ENCODE data around the gene PSMB11.
"Not testable (repeated sequence)": the region's sequence is repeated elsewhere in the genome, so short reads cannot be mapped to it uniquely, and the experiment has no call there.

The PSMB11 gene

DNA sequence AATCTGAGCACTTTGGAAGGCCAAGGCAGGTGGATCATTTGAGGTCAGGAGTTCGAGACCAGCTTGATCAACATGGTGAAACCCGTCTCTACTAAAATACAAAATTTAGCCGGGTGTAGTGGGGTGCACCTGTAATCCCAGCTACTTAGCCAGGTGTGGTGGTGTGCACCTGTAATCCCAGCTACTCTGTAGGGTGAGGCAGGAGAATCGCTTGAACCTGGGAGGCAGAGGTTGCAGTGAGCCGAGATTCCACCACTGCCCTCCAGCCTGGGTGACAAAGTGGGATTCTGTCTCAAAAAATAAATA, 28.3 kb upstream of the PSMB11 start:
- not testable (repeated sequence) for DNase-seq

DNA sequence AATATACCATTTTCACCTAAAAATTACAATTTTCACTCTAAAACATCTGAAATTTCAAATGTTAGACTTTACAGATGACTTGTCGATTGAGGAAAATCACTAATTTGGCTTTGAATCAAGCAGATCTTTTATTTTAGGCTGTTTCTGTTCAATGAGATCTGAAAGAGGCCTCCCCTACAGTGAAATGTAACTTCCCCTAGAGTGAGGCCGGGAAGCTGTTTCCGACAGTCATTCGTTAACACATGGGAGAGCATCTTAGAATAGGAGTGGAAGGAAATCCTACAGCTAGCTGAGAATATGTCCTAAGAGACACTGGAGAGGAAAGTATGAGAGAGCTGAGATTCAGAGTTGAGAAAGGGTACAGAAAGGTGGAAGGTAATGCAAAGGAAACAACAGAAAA, 26.4 kb upstream of the PSMB11 start:
- DNase-seq, result no peak

DNA sequence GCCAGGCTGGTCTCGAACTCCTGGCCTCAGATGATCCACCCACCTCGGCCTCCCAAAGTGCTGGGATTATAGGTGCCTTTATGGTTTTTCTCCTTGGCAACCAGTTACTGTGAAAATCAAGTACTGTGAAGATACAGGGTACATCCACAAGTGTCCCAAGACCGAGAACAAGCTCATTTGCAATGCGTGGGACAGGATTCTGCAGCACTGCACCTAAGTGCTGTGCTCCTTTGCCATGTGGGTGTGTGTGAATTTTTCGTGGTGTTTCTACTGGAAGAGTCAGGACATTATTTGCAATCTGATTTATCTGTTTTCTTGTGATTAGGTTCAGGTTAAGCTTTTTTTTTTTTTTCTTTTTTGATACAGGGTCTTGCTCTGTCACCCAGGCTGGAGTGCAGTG, 24.9 kb upstream of the PSMB11 start:
- DNase-seq, result no peak

DNA sequence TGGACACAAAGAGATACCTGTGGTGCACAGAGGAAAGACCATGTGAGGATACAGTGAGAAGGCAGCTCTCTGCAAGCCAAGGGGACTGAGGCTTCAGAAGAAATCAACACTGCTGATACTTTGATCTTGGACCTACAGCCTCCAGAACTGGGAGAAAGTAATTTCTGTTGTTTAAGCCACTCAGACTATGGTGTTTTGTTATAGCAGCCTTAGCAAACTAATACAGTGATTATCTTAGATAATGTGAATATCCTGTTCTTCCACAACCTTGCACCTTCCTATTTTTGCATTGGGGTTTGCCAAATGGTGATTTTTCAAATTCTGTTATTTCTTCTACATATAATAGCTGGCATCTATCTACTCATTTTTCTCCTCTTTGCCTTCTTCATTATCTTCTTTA, 23.9 kb upstream of the PSMB11 start:
- DNase-seq, result no peak

DNA sequence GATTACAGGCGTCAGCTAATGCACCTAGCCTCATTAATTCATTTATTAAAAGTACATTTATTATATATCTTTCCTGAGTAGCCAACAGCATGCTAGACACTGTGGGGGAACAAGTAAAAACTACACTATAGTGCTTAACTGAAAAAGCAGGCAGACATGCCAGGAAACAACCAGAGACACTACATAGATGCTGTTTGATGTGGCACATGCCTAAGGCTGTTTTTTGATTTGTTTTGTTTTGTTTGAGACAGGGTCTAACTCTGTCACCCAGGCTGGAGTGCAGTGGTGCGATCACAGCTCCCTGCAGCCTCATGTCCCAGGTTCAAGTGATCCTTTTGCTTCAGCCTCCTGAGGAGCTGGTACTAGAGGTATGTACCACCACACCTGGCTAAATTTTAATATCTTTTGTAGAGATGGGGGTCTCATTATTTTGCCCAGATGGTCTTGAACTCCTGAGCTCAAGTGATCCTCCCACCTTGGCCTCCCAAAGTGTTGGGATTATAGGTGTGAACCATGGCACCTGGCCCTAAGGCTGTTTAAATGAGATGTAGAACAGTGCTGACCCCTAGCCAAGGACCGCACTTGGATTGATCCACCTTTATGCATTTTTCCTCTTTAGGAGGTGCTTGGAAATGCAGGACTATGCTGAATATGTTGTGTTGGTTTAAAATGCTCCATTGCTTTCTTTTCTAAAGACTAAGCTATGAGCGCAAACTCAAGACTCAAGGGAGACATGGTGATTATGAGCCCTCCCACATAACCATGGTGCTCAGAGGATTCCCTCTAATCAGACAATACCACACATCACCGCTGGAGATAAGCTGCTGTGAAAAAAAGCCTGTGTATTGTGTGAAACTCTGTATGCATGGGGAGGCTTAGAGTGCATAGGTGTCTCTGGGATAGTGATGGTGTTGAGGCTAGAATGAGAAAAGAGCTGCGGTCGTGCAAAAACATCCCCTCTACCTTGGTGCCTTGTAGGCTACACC, 21.6 kb upstream of the PSMB11 start:
- DNase-seq, result no peak

DNA sequence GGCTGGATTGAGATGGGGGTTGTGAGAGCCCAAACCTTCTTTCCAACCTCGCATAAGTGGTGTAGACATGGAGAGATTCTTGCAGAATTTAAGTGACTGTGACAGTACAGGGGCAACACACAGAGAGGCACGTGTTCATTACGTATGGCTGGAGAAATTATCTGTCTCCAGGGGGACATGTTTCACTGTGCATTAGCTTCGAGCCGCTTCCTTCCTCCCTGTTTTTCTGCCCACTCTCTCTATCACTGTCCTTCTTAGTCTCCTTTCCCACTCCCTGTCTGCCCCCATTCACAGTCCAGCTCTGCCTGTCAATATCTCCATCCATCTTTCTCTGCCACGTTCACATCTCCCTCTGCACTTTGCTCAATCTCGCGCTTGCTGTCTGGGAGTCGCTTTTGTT, 20.6 kb upstream of the PSMB11 start:
- no peak for DNase-seq

DNA sequence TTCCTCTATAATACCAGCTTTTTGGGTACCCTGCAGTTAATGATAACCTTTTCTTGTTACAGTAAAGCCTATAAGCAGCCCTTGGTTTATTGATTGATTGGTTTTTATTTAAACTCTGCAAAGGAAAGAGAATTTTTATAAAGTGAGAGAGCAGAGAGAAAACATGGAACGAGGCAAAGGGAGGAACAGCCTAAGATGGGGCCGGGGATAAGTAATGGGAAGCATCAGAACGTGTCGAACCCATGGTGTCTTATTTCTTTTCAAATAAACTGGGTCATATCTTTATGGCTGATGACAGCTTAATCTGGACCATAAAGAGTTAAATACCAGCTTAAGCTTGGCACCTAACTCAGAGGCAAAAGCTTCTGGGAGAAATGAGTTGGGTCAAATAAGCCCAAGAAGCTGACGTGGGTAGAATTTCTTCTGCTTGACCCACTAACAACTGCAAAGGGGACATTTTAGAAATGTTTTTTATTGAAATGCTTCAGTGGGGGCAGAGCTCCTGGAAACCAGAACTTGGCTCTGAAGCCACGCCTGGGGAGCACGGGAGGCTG, 20.0 kb upstream of the PSMB11 start:
- no peak for DNase-seq

DNA sequence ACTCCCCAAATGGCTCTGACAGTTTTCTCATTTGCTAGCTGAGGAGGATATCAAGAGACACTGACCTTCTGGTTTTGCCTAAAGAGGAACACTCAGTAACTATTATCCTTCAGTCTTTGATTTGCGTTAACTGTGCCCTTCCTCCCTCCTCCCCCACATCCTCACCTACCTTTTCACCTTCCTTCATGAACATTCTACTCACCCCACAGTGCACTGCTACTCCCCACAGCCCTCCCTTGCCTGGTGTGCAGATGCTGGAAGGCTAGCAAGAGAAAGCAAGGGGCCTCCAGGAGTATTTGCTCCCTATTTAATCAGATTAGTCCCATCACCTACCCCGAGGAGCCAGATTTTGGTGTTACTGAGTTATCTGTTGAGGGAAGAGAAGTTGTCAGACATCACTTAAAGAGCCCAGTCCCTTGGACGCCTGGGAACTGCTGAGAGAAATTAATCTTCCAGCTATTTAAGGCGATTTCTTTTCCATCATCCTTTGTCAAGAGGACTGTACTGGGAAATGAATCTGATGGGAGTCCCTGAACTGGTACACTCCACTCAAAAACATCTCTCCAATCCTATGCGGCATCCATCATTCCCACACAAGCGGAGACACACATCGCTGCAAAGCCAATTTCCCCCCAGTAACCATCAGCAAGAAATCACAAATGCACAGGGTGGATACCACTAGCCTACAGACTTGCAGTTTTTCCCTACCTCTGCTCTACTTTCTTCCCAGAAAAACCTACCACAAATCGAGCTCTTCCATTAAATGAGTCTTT, 18.8 kb upstream of the PSMB11 start:
- DNase-seq, result no peak

DNA sequence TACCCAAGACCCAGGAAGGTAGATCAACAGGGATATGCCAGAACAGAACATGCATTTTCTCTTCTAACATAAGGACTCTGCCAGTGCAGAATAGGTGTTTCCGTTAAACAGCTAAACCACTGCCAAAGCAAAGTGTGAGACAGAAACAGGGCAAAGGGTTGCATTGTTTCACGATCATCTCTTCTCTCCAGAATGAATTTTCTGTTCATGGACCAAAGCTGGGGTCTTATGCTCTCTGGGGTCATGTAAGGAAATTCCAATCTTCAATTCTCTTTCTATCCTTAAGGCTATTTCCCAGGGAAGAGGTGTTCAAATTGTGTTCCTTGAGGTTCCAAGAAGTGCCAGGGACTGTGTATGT, 18.2 kb upstream of the PSMB11 start:
- DNase-seq, result no peak

DNA sequence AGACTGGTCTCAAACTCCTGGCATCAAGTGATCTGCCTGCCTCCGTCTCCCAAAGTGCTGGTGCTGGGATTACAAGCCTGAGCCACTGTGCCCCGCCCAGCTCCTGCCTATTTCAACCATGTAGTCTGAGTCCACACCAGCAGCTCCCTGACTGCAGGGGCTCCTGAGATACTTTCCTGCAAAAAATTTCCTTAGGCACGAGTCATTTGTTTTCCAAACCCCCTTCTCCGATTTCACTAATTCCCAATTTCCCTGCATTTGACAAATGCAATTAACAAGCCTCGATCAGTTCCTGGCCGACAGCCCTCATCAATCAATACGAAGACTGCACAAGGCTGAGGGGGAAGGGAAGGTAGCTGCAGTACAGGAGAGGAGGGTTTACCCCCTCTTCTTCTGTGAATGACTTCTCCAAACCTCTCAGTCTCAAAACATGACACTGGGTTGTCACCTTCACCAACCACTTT, 17.4 kb upstream of the PSMB11 start:
- no peak for DNase-seq

DNA sequence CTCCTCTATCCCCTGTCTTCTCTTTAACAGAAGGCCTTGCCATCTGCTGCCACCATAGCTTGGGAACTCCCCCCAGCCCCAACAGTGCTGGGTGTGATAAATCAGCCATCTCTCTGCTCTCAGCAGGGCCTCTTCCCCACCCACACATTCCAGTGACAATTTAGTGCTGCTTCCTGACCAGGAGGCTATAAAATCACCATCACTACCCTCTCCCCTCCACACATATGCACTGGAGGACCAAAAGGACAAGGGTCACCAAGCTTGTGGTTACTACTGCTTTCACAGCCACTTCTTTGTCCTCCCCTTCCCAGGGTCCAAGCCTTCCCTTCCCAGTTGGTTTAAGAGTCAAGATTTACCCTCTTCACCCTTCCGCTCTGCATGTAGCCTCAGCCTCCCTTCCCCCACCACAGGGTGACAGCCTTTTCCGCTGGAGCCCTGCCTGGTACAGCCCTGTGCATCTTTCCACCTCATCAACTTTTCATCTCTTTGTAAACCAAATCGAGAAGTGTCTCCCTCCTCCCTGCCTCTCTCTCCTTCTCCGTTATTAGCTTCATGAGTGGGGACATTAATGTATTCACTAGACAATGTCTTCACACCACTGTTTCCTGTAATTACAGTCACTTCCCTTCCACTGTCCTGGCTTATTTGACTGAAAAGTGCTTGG, 16.7 kb upstream of the PSMB11 start:
- DNase-seq, result no peak

DNA sequence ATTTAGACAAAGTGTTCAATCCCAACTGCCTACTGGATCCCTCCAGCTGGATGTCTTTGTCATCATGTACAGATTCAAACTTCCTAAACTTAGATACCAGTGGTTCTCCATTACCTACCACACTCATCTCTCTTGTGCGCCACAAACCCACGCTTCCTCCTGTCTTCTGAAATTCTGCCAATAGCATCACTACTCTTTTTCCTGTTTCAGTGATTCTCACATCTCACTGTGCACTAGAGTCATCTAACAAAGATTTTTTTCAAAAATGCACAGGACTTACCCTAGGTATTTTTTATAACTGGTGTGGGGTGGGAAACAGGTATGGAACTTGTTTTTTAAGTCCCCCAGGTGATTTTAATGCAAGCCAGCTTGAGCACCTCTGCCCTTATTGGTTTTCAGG, 13.2 kb upstream of the PSMB11 start:
- no peak for DNase-seq

DNA sequence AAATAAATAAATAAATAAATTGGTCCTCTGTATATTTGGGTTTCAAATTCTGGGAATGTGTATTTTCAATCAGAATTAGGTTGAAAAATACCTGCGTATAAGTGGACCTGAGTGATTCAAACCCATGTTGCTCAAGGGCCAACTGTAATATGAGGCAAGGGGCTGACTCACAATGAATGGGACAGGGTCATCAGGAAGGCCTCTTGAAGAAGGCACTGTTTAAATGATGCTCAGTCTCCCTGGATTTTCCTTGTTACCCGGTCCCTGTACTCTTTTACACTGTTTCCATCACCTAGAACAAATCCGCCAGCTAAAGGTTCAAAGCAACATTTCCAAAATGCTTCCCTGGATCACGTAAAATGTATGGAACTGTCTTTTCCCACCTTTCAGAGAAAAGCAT, 11.1 kb upstream of the PSMB11 start:
- DNase-seq, result no peak

DNA sequence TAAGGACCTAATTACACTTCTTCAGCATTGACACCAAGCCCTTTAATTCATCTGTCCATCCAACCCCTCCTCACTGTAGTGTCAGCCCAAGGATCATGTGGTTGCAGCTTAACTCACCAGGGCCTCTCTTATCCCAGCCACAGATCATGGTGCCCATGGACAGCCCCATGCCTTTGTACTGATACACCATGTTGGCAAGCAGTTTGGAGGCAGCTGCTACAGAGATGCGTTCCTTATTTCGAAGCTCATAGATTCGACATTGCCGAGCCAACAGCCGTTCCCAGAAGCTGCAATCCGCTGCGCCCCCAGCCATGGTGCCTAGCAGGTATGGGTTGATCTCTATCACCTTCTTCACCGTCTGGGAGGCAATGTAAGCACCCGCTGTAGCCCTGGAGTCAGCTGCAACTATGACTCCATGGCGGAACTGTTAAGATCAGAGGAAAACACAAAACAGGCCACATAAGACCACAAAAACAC, 8.7 kb upstream of the PSMB11 start:
- DNase-seq, result no peak

DNA sequence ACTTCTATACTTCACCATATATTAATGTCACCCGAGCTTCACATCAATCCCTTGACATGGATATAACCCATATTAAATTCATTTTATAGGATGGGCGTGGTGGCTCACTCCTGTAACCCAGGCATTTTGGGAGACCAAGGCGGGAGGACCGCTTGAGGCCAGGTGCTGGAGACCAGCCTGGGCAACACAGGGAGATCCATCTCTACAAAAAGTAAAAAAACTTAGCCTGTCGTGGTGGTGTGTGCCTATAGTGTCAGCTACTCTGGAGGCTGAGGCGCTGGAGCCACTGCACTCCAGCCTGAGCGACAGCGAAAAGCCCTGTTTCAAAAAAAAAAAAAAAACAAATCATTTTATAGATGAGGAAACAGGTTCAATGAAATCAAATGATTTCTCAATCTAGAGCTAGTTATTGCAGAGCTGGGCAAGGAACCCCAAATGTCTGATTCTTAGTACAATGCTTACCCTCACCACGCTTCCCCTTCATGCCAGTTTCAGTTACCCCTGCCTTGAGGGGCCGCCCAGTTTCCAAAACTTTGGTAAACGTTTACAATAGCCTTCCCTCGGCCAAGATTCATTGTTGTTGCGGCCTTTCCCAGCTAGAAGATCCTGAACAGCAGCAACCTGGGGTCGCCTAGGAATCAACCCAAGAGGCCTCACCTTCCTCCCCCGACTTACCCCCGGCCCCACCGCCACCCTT, 8.1 kb upstream of the PSMB11 start:
- DNase-seq, result no peak

DNA sequence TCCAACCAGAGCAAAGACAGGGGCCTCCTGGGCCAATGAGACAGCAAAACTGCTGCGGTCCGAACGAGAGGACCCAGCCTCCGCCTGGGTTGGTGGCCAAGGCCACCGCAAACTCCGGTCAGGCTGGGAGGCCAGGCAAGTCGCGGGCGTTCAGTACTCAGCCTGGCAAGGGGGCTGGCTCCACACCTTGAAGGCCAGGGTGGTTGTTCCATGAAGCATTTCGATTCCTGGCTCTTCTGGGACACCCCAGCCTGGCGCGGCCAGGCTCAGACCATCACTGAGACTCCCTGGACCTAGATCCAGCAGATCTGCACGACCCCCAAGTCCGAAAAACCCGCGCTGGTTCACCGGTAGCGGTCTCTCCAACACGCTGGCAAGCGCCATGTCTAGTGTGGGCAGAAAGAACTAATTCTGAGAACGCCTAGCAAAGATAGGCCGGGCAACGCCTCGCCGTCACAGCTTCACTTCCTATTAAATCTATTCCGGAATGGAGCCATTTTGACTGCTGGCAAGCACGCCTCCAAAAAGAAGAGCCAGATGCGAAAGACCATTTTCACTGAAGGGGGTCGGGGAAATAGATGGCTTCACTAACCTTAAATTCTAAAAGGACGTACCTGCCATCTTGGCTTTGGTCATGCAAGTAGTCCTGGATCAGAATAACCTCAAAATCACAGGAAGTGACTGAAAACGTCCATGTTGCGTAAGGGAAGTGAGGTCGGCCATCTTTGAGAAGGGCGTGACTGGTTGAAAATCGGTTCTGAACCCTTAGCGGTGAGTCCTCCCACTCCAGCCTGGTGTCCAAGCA, 7.3 kb upstream of the PSMB11 start, which contains the start of gene PSMB5:
Gene PSMB5, minus strand, starts transcription at position 403 of the 805 bp plus-strand sequence. Its CDS starts 19 bp downstream, at position 384.
- DNase-seq, result peak; percentile 93

DNA sequence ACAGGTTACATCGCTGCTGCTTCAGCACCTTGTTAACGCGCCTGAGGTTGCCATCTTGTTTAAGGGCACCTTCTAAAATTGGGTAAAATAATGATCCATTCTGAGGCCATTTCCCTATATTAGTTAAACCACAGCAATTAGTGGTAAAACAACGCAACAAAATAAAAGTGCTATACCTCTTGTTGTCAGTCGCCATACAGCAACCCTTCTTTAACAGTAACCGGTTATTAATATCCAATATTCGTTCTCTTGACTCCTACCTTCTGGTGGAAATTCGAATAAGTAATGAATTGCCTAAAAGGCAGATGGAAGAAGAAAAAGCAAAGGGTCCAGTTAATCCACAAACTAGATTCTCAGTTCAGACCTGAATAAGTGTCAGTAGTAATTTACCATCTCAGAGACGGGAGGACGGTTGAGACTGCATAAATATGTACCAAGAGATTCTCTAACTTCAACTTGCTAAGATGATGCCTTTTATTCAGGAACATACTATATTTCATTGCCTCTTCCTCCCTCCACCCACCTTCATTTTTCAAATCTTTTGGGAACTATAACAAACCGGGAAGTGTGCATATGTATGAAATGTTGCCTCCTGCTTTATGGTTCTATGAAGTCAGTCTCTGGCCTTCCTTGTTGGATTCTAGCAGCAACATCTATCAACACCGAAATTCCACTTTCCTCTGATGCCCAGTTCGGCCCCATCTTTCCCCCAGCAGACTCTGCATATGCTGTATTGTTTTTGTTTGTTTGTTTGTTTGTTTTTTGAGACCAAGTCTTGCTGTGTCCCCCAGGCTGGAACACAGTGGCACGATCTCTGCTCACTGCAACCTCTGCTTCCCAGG, 6.5 kb upstream of the PSMB11 start:
- DNase-seq, result no peak

DNA sequence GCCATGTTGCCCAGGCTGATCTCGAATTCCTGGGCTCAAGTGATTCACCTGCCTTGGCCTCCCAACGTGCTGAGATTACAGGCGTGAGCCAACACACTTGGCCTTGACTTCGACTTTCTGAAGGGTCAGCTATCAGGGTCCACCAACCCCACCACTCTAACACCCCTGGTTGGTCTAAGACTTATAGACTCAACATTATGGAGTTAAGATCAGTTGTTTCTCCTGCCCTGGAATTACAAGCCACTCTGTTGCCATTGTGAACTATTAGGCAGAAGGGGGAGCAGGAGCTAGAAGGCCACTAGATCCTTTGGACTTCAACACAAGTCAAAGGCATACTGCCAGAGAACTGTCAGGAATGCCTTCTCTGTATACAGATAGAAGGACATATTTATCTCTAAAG, 1.9 kb upstream of the PSMB11 start:
- no peak for DNase-seq

DNA sequence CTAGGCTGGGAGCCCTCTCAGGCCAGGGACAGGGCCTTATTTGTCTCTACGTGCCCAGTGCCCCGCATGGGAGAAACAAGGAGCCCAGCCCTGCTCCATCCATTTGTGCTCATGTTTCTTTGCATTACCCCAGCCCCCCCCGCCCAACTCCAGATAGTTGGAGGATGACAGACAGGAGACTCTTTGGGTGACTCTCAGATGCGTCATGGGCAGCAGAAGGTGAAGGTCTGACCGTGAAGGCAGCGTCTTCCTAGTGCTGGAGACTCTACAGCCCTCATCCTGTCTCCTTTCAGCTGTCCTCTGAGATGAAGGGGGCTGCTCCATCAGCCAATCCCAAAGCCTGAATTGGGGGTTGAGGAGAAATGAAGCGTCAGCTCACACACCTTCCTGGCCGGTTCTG, 283 bp upstream of the PSMB11 start:
- no peak for DNase-seq

DNA sequence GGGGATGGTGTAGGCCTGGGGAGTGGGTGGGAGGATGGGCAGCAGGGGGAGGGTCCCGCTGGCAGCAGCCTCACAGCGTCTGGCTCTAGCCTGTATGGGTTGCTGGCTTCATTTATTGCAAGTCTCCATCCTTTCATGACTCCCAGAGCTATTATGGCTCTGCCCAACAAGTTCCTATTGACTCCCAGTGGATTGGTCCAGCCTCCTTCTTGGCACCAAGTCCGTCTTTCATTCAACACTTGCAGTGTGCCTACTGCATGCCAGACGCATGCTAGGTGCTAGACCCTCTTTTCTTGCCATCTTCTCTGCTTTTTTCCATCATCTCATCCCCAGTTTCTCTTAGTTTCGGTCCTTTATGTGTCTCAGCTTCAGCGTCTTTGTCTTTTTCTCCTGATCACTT, 1.1 kb downstream of the PSMB11 start:
- no peak for DNase-seq

All from fibroblast of skin of scalp (primary cell).